ENCODE results near the gene DDIT3. TPM values are rescaled to one million over a fixed set of nuclear protein-coding genes. Genes with fewer than 3 reads are reported as not detected.

Gene DDIT3
- total RNA-seq, 1 experiment from 2014 or later = 27.4 TPM

DNA sequence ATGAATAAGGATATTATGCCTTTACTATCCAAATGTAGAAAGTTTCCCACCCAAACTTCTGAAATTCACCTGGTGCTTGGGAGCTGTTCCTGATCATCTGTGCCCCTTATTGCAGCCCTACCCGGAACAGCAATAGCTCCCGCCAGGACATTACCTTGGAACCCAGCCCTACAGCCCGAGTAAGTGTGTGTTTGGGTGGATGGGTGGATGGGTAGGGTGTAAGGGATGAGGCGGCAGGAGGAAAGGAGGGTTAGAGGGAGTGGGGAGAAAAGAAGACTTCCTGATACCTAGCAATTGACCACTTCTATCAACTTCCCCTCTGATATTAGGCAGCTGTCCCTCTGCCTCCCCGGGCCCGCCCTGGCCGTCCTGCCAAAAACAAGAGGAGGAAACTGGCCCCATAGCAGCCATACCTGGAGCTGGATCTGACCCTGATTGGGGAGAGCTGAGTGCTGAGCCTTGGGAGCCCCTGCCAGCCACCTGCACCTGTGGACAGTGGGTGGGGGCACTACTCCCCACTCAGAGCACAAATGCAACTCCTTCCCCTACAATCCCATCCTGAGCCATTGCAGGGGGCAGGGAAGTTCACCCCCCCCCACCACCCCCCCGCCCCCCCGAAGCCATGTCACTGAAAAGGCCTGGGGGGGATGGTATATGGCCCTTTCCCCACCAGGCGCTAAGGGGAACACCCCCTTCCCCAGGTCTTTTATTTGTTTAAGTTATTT, 8.7 kb upstream of the DDIT3 start:
- ChIA-PET CTCF (no interaction called here), POLR2A (ENCODE audit: unreplicated experiment) (no interaction called here)
- Histone ChIP-seq H2AFZ (ENCODE audit: low read length) (no peak overlapping the region), H3F3A (ENCODE audit: low read length, unreplicated experiment) (no peaks in the 10 kb centered on the region), H3K9ac (ENCODE audit: low read length) (no peak overlapping the region), H3K36me3 (ENCODE audit: low read depth, low read length) (peaks cover 49% of the 10 kb centered on the region), H3K9me2 (replicated peaks; ENCODE audit: low read length) (no peaks in the 10 kb centered on the region), H3K27me3 (ENCODE audit: low read length) (no peaks in the 10 kb centered on the region), H3K4me1 (ENCODE audit: insufficient read depth, low read length) (peaks cover 10% of the 10 kb centered on the region), H4K20me1 (ENCODE audit: low read length) (no peaks in the 10 kb centered on the region), H3K79me2 (ENCODE audit: low read length) (peaks cover 14% of the 10 kb centered on the region), H3K4me3 (ENCODE audit: low read length) (no peak overlapping the region), H3K27ac (ENCODE audit: low read length) (no peak overlapping the region), H3K9me3 (ENCODE audit: low read length) (no peaks in the 10 kb centered on the region), H3K4me2 (ENCODE audit: low read length) (no peak overlapping the region)
- TF ChIP-seq EZH2phosphoT487 (IDR thresholded peaks at IDR 0.05; ENCODE audit: borderline replicate concordance, low read length) (no peak), EZH2 (IDR thresholded peaks at IDR 0.05; ENCODE audit: low read length, unreplicated experiment) (no peak)
- TF ChIP-seq, protein P1, sequence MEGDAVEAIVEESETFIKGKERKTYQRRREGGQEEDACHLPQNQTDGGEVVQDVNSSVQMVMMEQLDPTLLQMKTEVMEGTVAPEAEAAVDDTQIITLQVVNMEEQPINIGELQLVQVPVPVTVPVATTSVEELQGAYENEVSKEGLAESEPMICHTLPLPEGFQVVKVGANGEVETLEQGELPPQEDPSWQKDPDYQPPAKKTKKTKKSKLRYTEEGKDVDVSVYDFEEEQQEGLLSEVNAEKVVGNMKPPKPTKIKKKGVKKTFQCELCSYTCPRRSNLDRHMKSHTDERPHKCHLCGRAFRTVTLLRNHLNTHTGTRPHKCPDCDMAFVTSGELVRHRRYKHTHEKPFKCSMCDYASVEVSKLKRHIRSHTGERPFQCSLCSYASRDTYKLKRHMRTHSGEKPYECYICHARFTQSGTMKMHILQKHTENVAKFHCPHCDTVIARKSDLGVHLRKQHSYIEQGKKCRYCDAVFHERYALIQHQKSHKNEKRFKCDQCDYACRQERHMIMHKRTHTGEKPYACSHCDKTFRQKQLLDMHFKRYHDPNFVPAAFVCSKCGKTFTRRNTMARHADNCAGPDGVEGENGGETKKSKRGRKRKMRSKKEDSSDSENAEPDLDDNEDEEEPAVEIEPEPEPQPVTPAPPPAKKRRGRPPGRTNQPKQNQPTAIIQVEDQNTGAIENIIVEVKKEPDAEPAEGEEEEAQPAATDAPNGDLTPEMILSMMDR (conservative IDR thresholded peaks at IDR 0.05; ENCODE audit: low read depth, low read length) = no peak
- DNase-seq (no peak), ATAC-seq (no peak)
- no TSS peak for BruUV-seq (replicated peaks)
- intact Hi-C loops (cut with micrococcal nuclease) = no loop called here

DNA sequence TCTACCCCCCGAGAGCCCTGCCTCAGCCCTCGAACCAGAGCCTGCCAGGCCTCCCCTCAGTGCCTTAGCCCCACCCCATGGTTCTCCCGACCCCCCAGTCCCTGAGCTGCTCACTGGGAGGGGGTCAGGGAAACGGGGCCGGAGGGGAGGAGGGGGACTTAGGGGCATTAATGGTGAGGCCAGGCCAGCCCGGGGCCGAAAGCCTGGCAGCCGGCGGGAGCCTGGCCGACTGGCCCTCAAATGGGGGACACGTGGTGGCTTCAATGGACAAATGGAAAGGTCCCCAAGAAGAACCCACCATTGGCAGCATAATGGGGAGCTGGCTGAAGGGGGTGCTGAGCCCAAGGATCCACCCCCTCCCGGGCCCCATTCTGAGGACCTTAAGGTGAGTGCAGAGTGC, 7.9 kb upstream of the DDIT3 start:
- CTCF ChIA-PET = interaction anchor here (0.6 kb wide), 1 partner anchor 56 kb away, joined by 6 read pairs; no protein-coding TSS in a partner anchor
- peaks cover 16% of the 10 kb centered on the region for H3K4me1 ChIP-seq (ENCODE audit: insufficient read depth, low read length)
- DNase-seq = no peak
- H3K4me3 ChIP-seq (ENCODE audit: low read length) = no peak overlapping the region
- H3K4me2 ChIP-seq (ENCODE audit: low read length) = no peak overlapping the region
- H3K79me2 ChIP-seq (ENCODE audit: low read length) = peaks cover 23% of the 10 kb centered on the region
- H2AFZ ChIP-seq (ENCODE audit: low read length) = no peak overlapping the region
- H3K36me3 ChIP-seq (ENCODE audit: low read depth, low read length) = peaks cover 44% of the 10 kb centered on the region
- POLR2A ChIA-PET (ENCODE audit: unreplicated experiment) = no interaction called here
- TF ChIP-seq, protein P1 (conservative IDR thresholded peaks at IDR 0.05; ENCODE audit: low read depth, low read length) = no peak
- no peak for TF ChIP-seq EZH2 (IDR thresholded peaks at IDR 0.05; ENCODE audit: low read length, unreplicated experiment)
- no peak for TF ChIP-seq EZH2phosphoT487 (IDR thresholded peaks at IDR 0.05; ENCODE audit: borderline replicate concordance, low read length)
- H3K27me3 ChIP-seq (ENCODE audit: low read length) = no peaks in the 10 kb centered on the region
- H4K20me1 ChIP-seq (ENCODE audit: low read length) = no peaks in the 10 kb centered on the region
- no peaks in the 10 kb centered on the region for H3K9me2 ChIP-seq (replicated peaks; ENCODE audit: low read length)
- intact Hi-C loops (cut with micrococcal nuclease) = no loop called here
- no peak overlapping the region for H3K9ac ChIP-seq (ENCODE audit: low read length)
- ATAC-seq = no peak
- H3K27ac ChIP-seq (ENCODE audit: low read length) = no peak overlapping the region
- H3K9me3 ChIP-seq (ENCODE audit: low read length) = no peaks in the 10 kb centered on the region
- no TSS peak for BruUV-seq (replicated peaks)
- H3F3A ChIP-seq (ENCODE audit: low read length, unreplicated experiment) = no peaks in the 10 kb centered on the region

DNA sequence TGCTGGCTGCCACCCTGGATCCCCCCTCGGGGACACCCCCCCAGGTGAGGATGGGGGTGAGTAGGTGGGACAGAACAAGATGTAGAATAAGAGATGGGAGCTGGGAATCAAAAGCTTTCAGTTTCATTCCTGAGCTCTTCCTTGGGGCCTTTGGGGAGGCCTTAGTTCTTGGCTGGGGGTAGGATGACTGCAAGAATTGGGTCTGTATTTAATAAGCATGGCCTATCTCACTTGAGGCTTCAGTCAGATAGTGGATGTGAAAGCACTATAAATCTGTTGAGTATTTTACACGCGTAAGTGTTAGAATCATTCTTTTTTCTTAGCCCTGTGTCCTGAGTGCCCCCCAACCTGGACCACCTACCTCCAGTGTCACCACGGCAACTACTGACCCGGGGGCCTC, 6.9 kb upstream of the DDIT3 start:
- H2AFZ ChIP-seq (ENCODE audit: low read length) = no peak overlapping the region
- H3K36me3 ChIP-seq (ENCODE audit: low read depth, low read length) = peaks cover 36% of the 10 kb centered on the region
- no peak overlapping the region for H3K4me3 ChIP-seq (ENCODE audit: low read length)
- CTCF ChIA-PET = no interaction called here
- H3K27me3 ChIP-seq (ENCODE audit: low read length) = no peaks in the 10 kb centered on the region
- peaks cover 24% of the 10 kb centered on the region for H3K79me2 ChIP-seq (ENCODE audit: low read length)
- H3F3A ChIP-seq (ENCODE audit: low read length, unreplicated experiment) = no peaks in the 10 kb centered on the region
- intact Hi-C loops (cut with micrococcal nuclease) = no loop called here
- no TSS peak for BruUV-seq (replicated peaks)
- H3K4me1 ChIP-seq (ENCODE audit: insufficient read depth, low read length) = peaks cover 18% of the 10 kb centered on the region
- POLR2A ChIA-PET (ENCODE audit: unreplicated experiment) = no interaction called here
- no peak for TF ChIP-seq EZH2 (IDR thresholded peaks at IDR 0.05; ENCODE audit: low read length, unreplicated experiment)
- no peak for TF ChIP-seq EZH2phosphoT487 (IDR thresholded peaks at IDR 0.05; ENCODE audit: borderline replicate concordance, low read length)
- TF ChIP-seq, protein P1 (conservative IDR thresholded peaks at IDR 0.05; ENCODE audit: low read depth, low read length) = no peak
- no peak overlapping the region for H3K9ac ChIP-seq (ENCODE audit: low read length)
- no peak overlapping the region for H3K4me2 ChIP-seq (ENCODE audit: low read length)
- H4K20me1 ChIP-seq (ENCODE audit: low read length) = no peaks in the 10 kb centered on the region
- no peaks in the 10 kb centered on the region for H3K9me2 ChIP-seq (replicated peaks; ENCODE audit: low read length)
- DNase-seq (no peak), ATAC-seq (no peak)
- no peaks in the 10 kb centered on the region for H3K9me3 ChIP-seq (ENCODE audit: low read length)
- no peak overlapping the region for H3K27ac ChIP-seq (ENCODE audit: low read length)

Data from PC-3 (cell line).